ENCODE data around the gene SLC49A3. TPM values are rescaled to one million over a fixed set of nuclear protein-coding genes. Genes with fewer than 3 reads are reported as not detected.

The SLC49A3 gene
- total RNA-seq, 1 experiment from 2014 or later = 8.1 TPM

DNA sequence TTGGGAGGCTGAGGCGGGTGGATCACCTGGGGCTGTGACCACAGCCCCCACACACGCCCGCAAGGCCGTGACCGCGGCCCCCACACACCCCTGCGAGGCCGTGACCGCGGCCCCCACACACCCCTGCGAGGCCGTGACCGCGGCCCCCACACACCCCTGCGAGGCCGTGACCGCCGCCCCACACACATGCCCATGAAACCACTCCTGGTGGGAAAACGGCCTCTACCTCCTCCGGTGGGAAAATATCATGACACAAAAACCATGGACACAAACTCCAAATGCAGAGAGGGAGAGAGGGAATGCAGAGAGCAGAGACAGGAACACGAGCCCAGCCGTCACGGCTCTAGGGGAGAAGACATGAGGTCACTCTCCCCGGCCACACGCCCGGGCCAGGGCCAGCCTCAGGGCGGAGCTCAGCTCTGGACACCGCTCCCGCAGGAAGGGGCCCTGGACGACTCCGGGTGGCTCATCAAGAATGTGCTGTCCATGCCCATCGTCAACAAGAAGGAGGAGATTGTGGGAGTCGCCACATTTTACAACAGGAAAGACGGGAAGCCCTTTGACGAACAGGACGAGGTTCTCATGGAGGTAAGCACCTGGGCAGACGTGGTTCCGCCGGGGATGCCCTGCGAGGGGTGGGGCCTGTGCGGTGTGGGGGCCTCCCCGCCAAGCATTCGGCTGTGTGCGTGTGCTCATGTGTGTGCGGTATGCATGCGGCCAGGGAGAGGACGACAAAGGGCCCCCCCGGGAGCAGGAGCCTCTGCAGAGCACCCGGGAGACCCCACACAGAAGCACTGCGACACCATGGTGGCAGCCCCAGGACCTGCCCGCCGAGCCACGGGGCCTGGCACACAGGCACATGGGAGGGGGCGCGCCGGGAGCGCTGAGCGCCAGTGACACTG lies 32.3 kb downstream of the SLC49A3 start:
- Histone ChIP-seq H3K9me3 (ENCODE audit: insufficient read depth, low read depth) (no peaks in the 10 kb centered on the region), H3K79me2 (ENCODE audit: low read depth) (no peaks in the 10 kb centered on the region), H3K27ac (no peak overlapping the region), H3K4me3 (no peak overlapping the region), H3K27me3 (ENCODE audit: insufficient read depth, low read depth) (peaks cover 34% of the 10 kb centered on the region), H2AFZ (no peak overlapping the region), H3F3A (ENCODE audit: insufficient read depth, low read depth) (no peaks in the 10 kb centered on the region), H3K9me2 (ENCODE audit: insufficient read depth) (no peaks in the 10 kb centered on the region), H3K4me1 (replicated peaks; ENCODE audit: insufficient read depth) (no peaks in the 10 kb centered on the region), H3K4me2 (no peak overlapping the region), H4K20me1 (ENCODE audit: insufficient read depth) (no peaks in the 10 kb centered on the region), H3K36me3 (ENCODE audit: low read depth) (no peaks in the 10 kb centered on the region)
- intact Hi-C loops (cut with micrococcal nuclease; ENCODE audit: unreplicated experiment) = no loop called here
- CTCF ChIA-PET = no interaction called here
- no peak for DNase-seq
- BruUV-seq (replicated peaks) = no TSS peak
- TF ChIP-seq, protein P1, sequence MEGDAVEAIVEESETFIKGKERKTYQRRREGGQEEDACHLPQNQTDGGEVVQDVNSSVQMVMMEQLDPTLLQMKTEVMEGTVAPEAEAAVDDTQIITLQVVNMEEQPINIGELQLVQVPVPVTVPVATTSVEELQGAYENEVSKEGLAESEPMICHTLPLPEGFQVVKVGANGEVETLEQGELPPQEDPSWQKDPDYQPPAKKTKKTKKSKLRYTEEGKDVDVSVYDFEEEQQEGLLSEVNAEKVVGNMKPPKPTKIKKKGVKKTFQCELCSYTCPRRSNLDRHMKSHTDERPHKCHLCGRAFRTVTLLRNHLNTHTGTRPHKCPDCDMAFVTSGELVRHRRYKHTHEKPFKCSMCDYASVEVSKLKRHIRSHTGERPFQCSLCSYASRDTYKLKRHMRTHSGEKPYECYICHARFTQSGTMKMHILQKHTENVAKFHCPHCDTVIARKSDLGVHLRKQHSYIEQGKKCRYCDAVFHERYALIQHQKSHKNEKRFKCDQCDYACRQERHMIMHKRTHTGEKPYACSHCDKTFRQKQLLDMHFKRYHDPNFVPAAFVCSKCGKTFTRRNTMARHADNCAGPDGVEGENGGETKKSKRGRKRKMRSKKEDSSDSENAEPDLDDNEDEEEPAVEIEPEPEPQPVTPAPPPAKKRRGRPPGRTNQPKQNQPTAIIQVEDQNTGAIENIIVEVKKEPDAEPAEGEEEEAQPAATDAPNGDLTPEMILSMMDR (conservative IDR thresholded peaks at IDR 0.05) = no peak
- no peak for TF ChIP-seq EZH2 (IDR thresholded peaks at IDR 0.05; ENCODE audit: low read depth)
- POLR2A ChIA-PET (ENCODE audit: unreplicated experiment) = no interaction called here

DNA sequence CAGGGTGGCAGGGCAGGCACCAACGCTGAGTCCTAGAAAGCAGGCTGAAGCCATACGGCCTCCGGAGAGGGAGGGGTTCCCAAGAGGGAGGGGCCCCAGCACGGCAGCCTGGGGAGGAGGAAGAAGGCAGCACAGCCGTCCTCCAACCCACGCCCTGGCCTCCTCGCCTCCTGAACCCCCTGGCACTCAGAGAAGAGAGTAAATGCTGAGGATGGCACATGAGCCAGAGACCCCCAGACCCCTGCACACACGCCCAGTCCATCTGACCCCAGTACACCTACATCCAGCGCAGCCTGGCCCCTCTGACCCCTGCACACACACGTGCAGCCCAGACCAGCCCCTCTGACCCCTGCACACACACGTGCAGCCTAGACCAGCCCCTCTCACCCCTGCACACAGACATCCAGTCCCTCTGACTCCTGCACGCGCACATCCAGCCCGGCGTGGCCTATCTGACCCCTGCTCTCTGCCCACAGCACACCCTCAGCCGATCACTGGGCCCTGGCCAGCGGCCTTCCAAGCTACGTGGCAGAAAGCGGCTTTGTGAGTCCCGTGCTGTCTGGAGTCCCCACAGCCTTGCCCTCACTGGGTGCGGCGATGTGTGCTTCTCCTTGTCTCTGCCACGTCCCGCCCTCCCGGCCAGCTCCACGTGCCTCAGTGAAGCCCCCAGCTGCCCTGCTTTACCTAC lies 33.3 kb downstream of the SLC49A3 start:
- TF ChIP-seq, protein P1 (conservative IDR thresholded peaks at IDR 0.05) = no peak
- TF ChIP-seq EZH2 (IDR thresholded peaks at IDR 0.05; ENCODE audit: low read depth) = no peak
- no peaks in the 10 kb centered on the region for H3K79me2 ChIP-seq (ENCODE audit: low read depth)
- H3K4me3 ChIP-seq = no peak overlapping the region
- H2AFZ ChIP-seq = no peak overlapping the region
- no peak overlapping the region for H3K27ac ChIP-seq
- H3K27me3 ChIP-seq (ENCODE audit: insufficient read depth, low read depth) = peaks cover 45% of the 10 kb centered on the region
- POLR2A ChIA-PET (ENCODE audit: unreplicated experiment) = no interaction called here
- H3K36me3 ChIP-seq (ENCODE audit: low read depth) = no peaks in the 10 kb centered on the region
- intact Hi-C loops (cut with micrococcal nuclease; ENCODE audit: unreplicated experiment) = no loop called here
- no peak overlapping the region for H3K4me2 ChIP-seq
- H4K20me1 ChIP-seq (ENCODE audit: insufficient read depth) = no peaks in the 10 kb centered on the region
- H3F3A ChIP-seq (ENCODE audit: insufficient read depth, low read depth) = no peaks in the 10 kb centered on the region
- DNase-seq = no peak
- H3K4me1 ChIP-seq (replicated peaks; ENCODE audit: insufficient read depth) = no peaks in the 10 kb centered on the region
- BruUV-seq (replicated peaks) = no TSS peak
- H3K9me3 ChIP-seq (ENCODE audit: insufficient read depth, low read depth) = no peaks in the 10 kb centered on the region
- no peaks in the 10 kb centered on the region for H3K9me2 ChIP-seq (ENCODE audit: insufficient read depth)
- CTCF ChIA-PET = no interaction called here

DNA sequence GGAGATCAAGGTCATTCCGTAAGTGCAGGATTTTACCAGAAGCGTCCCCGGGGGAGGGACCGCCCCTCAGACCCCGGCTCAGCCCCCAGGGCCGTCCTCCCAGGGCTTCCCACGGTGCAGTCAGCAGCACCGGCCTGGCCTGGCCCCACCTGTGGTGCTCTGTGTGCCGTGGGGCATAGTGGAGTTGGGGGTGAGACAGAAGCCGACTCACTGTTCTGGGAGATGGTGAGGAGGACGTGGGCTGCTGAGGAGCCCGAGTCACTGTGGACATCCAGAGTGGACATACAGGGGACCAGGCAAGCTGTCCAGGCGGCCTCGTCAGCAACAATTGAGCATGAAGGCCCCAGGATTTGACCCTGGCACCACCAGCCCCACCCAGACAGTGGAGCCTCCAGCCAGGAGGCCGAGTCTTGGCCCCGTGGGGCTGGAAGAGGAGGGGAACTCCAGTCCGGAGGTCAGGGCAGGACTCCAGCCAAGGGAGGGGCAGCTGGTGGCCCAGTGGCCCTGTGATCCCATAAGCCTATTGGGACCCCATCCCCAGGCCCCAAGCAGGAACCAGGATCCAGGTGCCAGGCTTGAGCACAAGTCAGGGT lies 34.0 kb downstream of the SLC49A3 start:
- peaks cover 51% of the 10 kb centered on the region for H3K27me3 ChIP-seq (ENCODE audit: insufficient read depth, low read depth)
- no peaks in the 10 kb centered on the region for H3K9me3 ChIP-seq (ENCODE audit: insufficient read depth, low read depth)
- POLR2A ChIA-PET (ENCODE audit: unreplicated experiment) = no interaction called here
- H3F3A ChIP-seq (ENCODE audit: insufficient read depth, low read depth) = no peaks in the 10 kb centered on the region
- H3K79me2 ChIP-seq (ENCODE audit: low read depth) = no peaks in the 10 kb centered on the region
- no peaks in the 10 kb centered on the region for H4K20me1 ChIP-seq (ENCODE audit: insufficient read depth)
- H3K36me3 ChIP-seq (ENCODE audit: low read depth) = no peaks in the 10 kb centered on the region
- H3K4me2 ChIP-seq = no peak overlapping the region
- H3K4me1 ChIP-seq (replicated peaks; ENCODE audit: insufficient read depth) = no peaks in the 10 kb centered on the region
- TF ChIP-seq, protein P1 (conservative IDR thresholded peaks at IDR 0.05) = no peak
- intact Hi-C loops (cut with micrococcal nuclease; ENCODE audit: unreplicated experiment) = no loop called here
- H3K9me2 ChIP-seq (ENCODE audit: insufficient read depth) = no peaks in the 10 kb centered on the region
- no TSS peak for BruUV-seq (replicated peaks)
- no peak overlapping the region for H3K27ac ChIP-seq
- no peak for DNase-seq
- H2AFZ ChIP-seq = no peak overlapping the region
- CTCF ChIA-PET = no interaction called here
- H3K4me3 ChIP-seq = no peak overlapping the region

All from PC-9 (cell line).